Neuronal stem cell (in vitro differentiated cells): ENCODE results near the gene OTOGL.
"Not testable (repeated sequence)": the region's sequence is repeated elsewhere in the genome, so short reads cannot be mapped to it uniquely, and the experiment has no call there.

Experiments
- DNase-seq: peaks from one replicate; pipeline ENCODE4 v3.0.0-alpha.2; 2013; ENCODE audit warnings: low spot score
- H2AFZ ChIP-seq: one replicate; pipeline ENCODE4 v1.6.1; 2013; ENCODE audit warnings: mild to moderate bottlenecking, low read length, inconsistent platforms
- H2AK5ac ChIP-seq: 2 replicates; pipeline ENCODE4 v1.6.1; 2013; ENCODE audit warnings: low read depth, mild to moderate bottlenecking, inconsistent platforms, low read length, moderate library complexity, mixed read lengths
- H2BK120ac ChIP-seq: 2 replicates; pipeline ENCODE4 v1.6.1; 2013; ENCODE audit warnings: low read depth, mild to moderate bottlenecking, inconsistent platforms, low read length, moderate library complexity, mixed read lengths
- H2BK12ac ChIP-seq: one replicate; pipeline ENCODE4 v1.6.1; 2013; ENCODE audit warnings: low read length, inconsistent platforms
- H2BK15ac ChIP-seq: 2 replicates; pipeline ENCODE4 v1.6.1; 2013; ENCODE audit warnings: mild to moderate bottlenecking, low read length, inconsistent platforms, mixed read lengths
- H2BK5ac ChIP-seq: one replicate; pipeline ENCODE4 v1.6.1; 2013; ENCODE audit warnings: inconsistent platforms, mild to moderate bottlenecking, low read length, moderate library complexity
- H3K14ac ChIP-seq: one replicate; pipeline ENCODE4 v1.6.1; 2013; ENCODE audit warnings: low read length, inconsistent platforms
- H3K18ac ChIP-seq: 2 replicates; pipeline ENCODE4 v1.6.1; 2013; ENCODE audit warnings: low read length, inconsistent platforms
- H3K23ac ChIP-seq: 2 replicates; pipeline ENCODE4 v1.6.1; 2013; ENCODE audit warnings: low read depth, mild to moderate bottlenecking, mixed read lengths, low read length, inconsistent platforms; ENCODE audit not compliant: poor library complexity
- H3K27ac ChIP-seq: replicated peaks from 3 replicates; pipeline ENCODE4 v1.5.1; 2013; ENCODE audit warnings: low read length, inconsistent platforms
- H3K27me3 ChIP-seq, 3 experiments: 2 replicates each; pipeline ENCODE4 v1.6.1; 2013; ENCODE audit warnings: low read length in 3 of 3, mild to moderate bottlenecking in 2 of 3, inconsistent platforms in 1 of 3, low read depth in 1 of 3, mixed read lengths in 1 of 3, moderate library complexity in 1 of 3; ENCODE audit not compliant: control insufficient read depth in 3 of 3, insufficient read depth in 3 of 3
- H3K36me3 ChIP-seq, 2 donors: replicated peaks in 1 of 2; 2 replicates each; pipeline ENCODE4 v1.6.1; 2013; ENCODE audit warnings: low read length in 2 of 2; ENCODE audit not compliant: control insufficient read depth in 2 of 2, insufficient read depth in 2 of 2
- H3K4ac ChIP-seq: 2 replicates; pipeline ENCODE4 v1.6.1; 2013; ENCODE audit warnings: inconsistent platforms, mild to moderate bottlenecking, low read length, moderate library complexity
- H3K4me1 ChIP-seq, 2 donors: 1 replicate in 1 of 2; 2 replicates in 1 of 2; pipeline ENCODE4 v1.6.1; 2013; ENCODE audit warnings: low read length in 2 of 2, low read depth in 1 of 2; ENCODE audit not compliant: control insufficient read depth in 2 of 2, insufficient read depth in 1 of 2
- H3K4me2 ChIP-seq: one replicate; pipeline ENCODE4 v1.6.1; 2013; ENCODE audit warnings: mild to moderate bottlenecking, low read length, inconsistent platforms; ENCODE audit not compliant: insufficient read depth, poor library complexity, severe bottlenecking
- H3K4me3 ChIP-seq, 2 donors: 2 replicates each; pipeline ENCODE4 v1.5.1; 2013; ENCODE audit warnings: low read length in 2 of 2, mild to moderate bottlenecking in 2 of 2, inconsistent platforms in 1 of 2, moderate library complexity in 1 of 2
- H3K79me1 ChIP-seq: one replicate; pipeline ENCODE4 v1.6.1; 2013; ENCODE audit warnings: low read depth, mild to moderate bottlenecking, inconsistent platforms, low read length, moderate library complexity
- H3K9ac ChIP-seq: one replicate; pipeline ENCODE4 v1.6.1; 2013; ENCODE audit warnings: mild to moderate bottlenecking, low read depth, low read length, inconsistent platforms; ENCODE audit not compliant: poor library complexity
- H3K9me3 ChIP-seq, 2 donors: replicated peaks in 1 of 2; 2 replicates each; pipeline versions ENCODE3 to v1.6.1; 2013; ENCODE audit warnings: low read length in 2 of 2, mild to moderate bottlenecking in 2 of 2, inconsistent platforms in 1 of 2, low read depth in 1 of 2, mixed read lengths in 1 of 2, moderate library complexity in 1 of 2; ENCODE audit not compliant: control insufficient read depth in 2 of 2, insufficient read depth in 1 of 2
- H4K8ac ChIP-seq: one replicate; pipeline ENCODE4 v1.6.1; 2013; ENCODE audit warnings: low read depth, mild to moderate bottlenecking, inconsistent platforms, low read length, moderate library complexity
- H4K91ac ChIP-seq: one replicate; pipeline ENCODE4 v1.6.1; 2013; ENCODE audit warnings: low read length, low read depth, mild to moderate bottlenecking, inconsistent platforms; ENCODE audit not compliant: poor library complexity
- WGBS, 2 donors: extraction: QIAGEN DNeasy Blood & Tissue Kit; methylation state at CpG; one replicate each; pipeline ENCODE4 v1.1.7; 2013; ENCODE audit warnings: missing lambda C conversion rate in 2 of 2, mixed read lengths in 1 of 2; ENCODE audit not compliant: insufficient read length in 2 of 2, insufficient replicate concordance in 1 of 2; ENCODE audit errors: extremely low coverage in 2 of 2; 5-methylcytosine and 5-hydroxymethylcytosine counted together

OTOGL gene

GRCh38 chr12:80142640-80143039 lies 43.3 kb downstream of the OTOGL start:
- H3K36me3 ChIP-seq: no peaks in the 10 kb centered on the region
- H3K4ac ChIP-seq: no peak overlapping the region
- H3K9ac ChIP-seq: no peak overlapping the region
- no peak overlapping the region for H3K14ac ChIP-seq
- peaks cover 0 to 4% (median 0%) of the 10 kb centered on the region in 3 experiments for H3K27me3 ChIP-seq
- H3K9me3 ChIP-seq: no peaks in the 10 kb centered on the region
- no peak overlapping the region for H2BK120ac ChIP-seq
- DNase-seq: no peak
- H2AK5ac ChIP-seq: no peak overlapping the region
- no peak overlapping the region for H3K27ac ChIP-seq
- no peak overlapping the region for H3K4me2 ChIP-seq
- no CpG with 5 or more reads among the region's 2 CpGs for WGBS, 2 donors
- H4K8ac ChIP-seq: no peak overlapping the region
- no peaks in the 10 kb centered on the region for H3K4me1 ChIP-seq
- H3K4me3 ChIP-seq: no peak overlapping the region
- H2BK12ac ChIP-seq: no peak overlapping the region
- H2BK5ac ChIP-seq: no peak overlapping the region
- no peak overlapping the region for H2AFZ ChIP-seq
- no peak overlapping the region for H3K18ac ChIP-seq
- no peak overlapping the region for H2BK15ac ChIP-seq
- H3K23ac ChIP-seq: no peak overlapping the region
- no peak overlapping the region for H4K91ac ChIP-seq
- no peaks in the 10 kb centered on the region for H3K79me1 ChIP-seq

GRCh38 chr12:80143537-80143936 lies 44.2 kb downstream of the OTOGL start:
- no peaks in the 10 kb centered on the region for H3K36me3 ChIP-seq
- H2BK15ac ChIP-seq: no peak overlapping the region
- no peaks in the 10 kb centered on the region for H3K9me3 ChIP-seq
- no peak overlapping the region for H2BK5ac ChIP-seq
- no peak overlapping the region for H3K9ac ChIP-seq
- no peak overlapping the region for H4K8ac ChIP-seq
- peaks cover 0 to 4% (median 0%) of the 10 kb centered on the region in 3 experiments for H3K27me3 ChIP-seq
- no peak overlapping the region for H2AK5ac ChIP-seq
- no peak overlapping the region for H4K91ac ChIP-seq
- H3K4me2 ChIP-seq: no peak overlapping the region
- H2BK120ac ChIP-seq: no peak overlapping the region
- H3K4me1 ChIP-seq: no peaks in the 10 kb centered on the region
- H3K18ac ChIP-seq: no peak overlapping the region
- H3K27ac ChIP-seq: no peak overlapping the region
- no peak overlapping the region for H3K4me3 ChIP-seq
- H3K23ac ChIP-seq: no peak overlapping the region
- H3K79me1 ChIP-seq: no peaks in the 10 kb centered on the region
- no peak overlapping the region for H3K14ac ChIP-seq
- no CpG with 5 or more reads among the region's 4 CpGs for WGBS, 2 donors
- H3K4ac ChIP-seq: no peak overlapping the region
- no peak for DNase-seq
- H2BK12ac ChIP-seq: no peak overlapping the region
- H2AFZ ChIP-seq: no peak overlapping the region

DNA sequence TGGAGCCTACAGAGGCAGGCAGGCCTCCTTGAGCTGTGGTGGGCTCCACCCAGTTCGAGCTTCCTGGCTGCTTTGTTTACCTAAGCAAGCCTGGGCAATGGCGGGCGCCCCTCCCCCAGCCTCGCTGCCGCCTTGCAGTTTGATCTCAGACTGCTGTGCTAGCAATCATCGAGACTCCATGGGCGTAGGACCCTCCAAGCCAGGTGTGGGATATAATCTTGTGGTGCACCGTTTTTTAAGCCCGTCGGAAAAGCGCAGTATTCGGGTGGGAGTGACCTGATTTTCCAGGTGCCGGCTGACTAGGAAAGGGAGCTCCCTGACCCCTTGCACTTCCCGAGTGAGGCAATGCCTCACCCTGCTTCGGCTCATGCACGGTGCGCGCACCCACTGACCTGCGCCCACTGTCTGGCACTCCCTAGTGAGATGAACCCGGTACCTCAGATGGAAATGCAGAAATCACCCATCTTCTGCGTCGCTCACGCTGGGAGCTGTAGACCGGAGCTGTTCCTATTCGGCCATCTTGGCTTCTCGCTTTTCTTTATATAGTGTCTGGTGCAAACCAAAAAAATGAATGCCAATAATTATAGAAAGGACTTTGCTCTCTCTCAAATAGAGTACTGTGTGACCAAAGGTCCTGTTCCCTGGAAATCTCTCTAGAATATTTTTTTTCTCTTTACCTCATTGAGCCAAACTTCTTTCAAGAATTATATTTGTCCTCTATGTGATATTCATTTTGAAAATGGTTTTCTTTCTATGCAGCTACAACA lies 50.4 kb downstream of the OTOGL start:
- H3K4me1 ChIP-seq, H3K27me3 ChIP-seq, H3K36me3 ChIP-seq, H3K4me2 ChIP-seq, H2AK5ac ChIP-seq, H3K27ac ChIP-seq, DNase-seq, H3K14ac ChIP-seq, H3K79me1 ChIP-seq, H3K23ac ChIP-seq, H3K18ac ChIP-seq, H2BK120ac ChIP-seq, H2BK15ac ChIP-seq, H4K8ac ChIP-seq, H3K9ac ChIP-seq, H3K9me3 ChIP-seq, H3K4ac ChIP-seq, H2BK5ac ChIP-seq, H4K91ac ChIP-seq, H3K4me3 ChIP-seq, H2BK12ac ChIP-seq: not testable (repeated sequence)
- WGBS, 2 donors: no CpG with 5 or more reads among the region's 26 CpGs
- H2AFZ ChIP-seq: peak overlapping the region; percentile 28

- Histone ChIP-seq H3K4me2 (no peak overlapping the region), H4K91ac (no peak overlapping the region), H3K4ac (no peak overlapping the region), H2BK5ac (no peak overlapping the region), H3K14ac (no peak overlapping the region), H3K18ac (no peak overlapping the region), H2BK15ac (no peak overlapping the region), H3K36me3 (no peaks in the 10 kb centered on the region), H3K4me3 (no peak overlapping the region), H2BK120ac (no peak overlapping the region), H2AK5ac (no peak overlapping the region), H3K4me1 (no peaks in the 10 kb centered on the region), H3K23ac (no peak overlapping the region), H2BK12ac (no peak overlapping the region), H3K27ac (no peak overlapping the region), H3K27me3 (no peaks in the 10 kb centered on the region), H2AFZ (no peak overlapping the region), H3K79me1 (no peaks in the 10 kb centered on the region), H3K9ac (no peak overlapping the region), H4K8ac (no peak overlapping the region), H3K9me3 (no peaks in the 10 kb centered on the region)
- DNase-seq: no peak
- WGBS, 2 donors: no CpG with 5 or more reads among the region's 2 CpGs
Measured at GRCh38 chr12:80151131-80151530, 51.8 kb downstream of the OTOGL start.
